ENCODE data around the gene ABHD1.

GRCh38 chr2:27108221-27108620 is 15.4 kb upstream of the ABHD1 start:
- TF ChIP-seq CTCF (IDR thresholded peaks at IDR 0.05): no peak
- no peak for TF ChIP-seq ZFX (IDR thresholded peaks at IDR 0.05; ENCODE audit: borderline replicate concordance)

All from 22Rv1 (cell line).